ENCODE data around the gene C11orf58.

The C11orf58 gene

GRCh38 chr11:16767957-16768356 is 29.5 kb downstream of the C11orf58 start:
- H3K9ac ChIP-seq (ENCODE audit: low read length): no peak overlapping the region
- H3K9me3 ChIP-seq (ENCODE audit: insufficient read depth, low read length): no peaks in the 10 kb centered on the region
- no peaks in the 10 kb centered on the region for H4K20me1 ChIP-seq (ENCODE audit: insufficient read depth, low read length)
- no peak overlapping the region for H3K4me2 ChIP-seq (ENCODE audit: low read length)
- peaks cover 9% of the 10 kb centered on the region; the same call in 1 of the 2 replicates for H3K27me3 ChIP-seq (ENCODE audit: low read depth, low read length)
- no peaks in the 10 kb centered on the region for H3K4me1 ChIP-seq (ENCODE audit: low read length)
- no peaks in the 10 kb centered on the region for H3K36me3 ChIP-seq (replicated peaks; ENCODE audit: low read depth, low read length)
- no peak overlapping the region for H3K4me3 ChIP-seq (ENCODE audit: low read length)
- H3K27ac ChIP-seq (ENCODE audit: low read length): no peak overlapping the region
- TF ChIP-seq EZH2phosphoT487 (IDR thresholded peaks at IDR 0.05; ENCODE audit: low read depth): no peak
- TF ChIP-seq, protein P1, sequence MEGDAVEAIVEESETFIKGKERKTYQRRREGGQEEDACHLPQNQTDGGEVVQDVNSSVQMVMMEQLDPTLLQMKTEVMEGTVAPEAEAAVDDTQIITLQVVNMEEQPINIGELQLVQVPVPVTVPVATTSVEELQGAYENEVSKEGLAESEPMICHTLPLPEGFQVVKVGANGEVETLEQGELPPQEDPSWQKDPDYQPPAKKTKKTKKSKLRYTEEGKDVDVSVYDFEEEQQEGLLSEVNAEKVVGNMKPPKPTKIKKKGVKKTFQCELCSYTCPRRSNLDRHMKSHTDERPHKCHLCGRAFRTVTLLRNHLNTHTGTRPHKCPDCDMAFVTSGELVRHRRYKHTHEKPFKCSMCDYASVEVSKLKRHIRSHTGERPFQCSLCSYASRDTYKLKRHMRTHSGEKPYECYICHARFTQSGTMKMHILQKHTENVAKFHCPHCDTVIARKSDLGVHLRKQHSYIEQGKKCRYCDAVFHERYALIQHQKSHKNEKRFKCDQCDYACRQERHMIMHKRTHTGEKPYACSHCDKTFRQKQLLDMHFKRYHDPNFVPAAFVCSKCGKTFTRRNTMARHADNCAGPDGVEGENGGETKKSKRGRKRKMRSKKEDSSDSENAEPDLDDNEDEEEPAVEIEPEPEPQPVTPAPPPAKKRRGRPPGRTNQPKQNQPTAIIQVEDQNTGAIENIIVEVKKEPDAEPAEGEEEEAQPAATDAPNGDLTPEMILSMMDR (IDR thresholded peaks at IDR 0.05; ENCODE audit: low read depth, low read length): no peak
- H2AFZ ChIP-seq (ENCODE audit: low read depth, low read length): no peak overlapping the region
- H3K79me2 ChIP-seq (ENCODE audit: low read length): no peaks in the 10 kb centered on the region

- Histone ChIP-seq H3K27me3 (ENCODE audit: low read depth, low read length) (peaks cover 15% of the 10 kb centered on the region; the same call in 1 of the 2 replicates), H3K9ac (ENCODE audit: low read length) (no peak overlapping the region), H3K36me3 (replicated peaks; ENCODE audit: low read depth, low read length) (no peaks in the 10 kb centered on the region), H3K79me2 (ENCODE audit: low read length) (no peaks in the 10 kb centered on the region), H2AFZ (ENCODE audit: low read depth, low read length) (no peak overlapping the region), H3K4me1 (ENCODE audit: low read length) (no peaks in the 10 kb centered on the region), H4K20me1 (ENCODE audit: insufficient read depth, low read length) (no peaks in the 10 kb centered on the region), H3K27ac (ENCODE audit: low read length) (no peak overlapping the region), H3K9me3 (ENCODE audit: insufficient read depth, low read length) (no peaks in the 10 kb centered on the region), H3K4me3 (ENCODE audit: low read length) (no peak overlapping the region), H3K4me2 (ENCODE audit: low read length) (no peak overlapping the region)
- TF ChIP-seq EZH2phosphoT487 (IDR thresholded peaks at IDR 0.05; ENCODE audit: low read depth): no peak
- TF ChIP-seq, protein P1 (IDR thresholded peaks at IDR 0.05; ENCODE audit: low read depth, low read length): no peak
These were observed 30.9 kb downstream of the C11orf58 start for GRCh38 chr11:16769386-16769785.

- no peak overlapping the region for H3K9ac ChIP-seq (ENCODE audit: low read length)
- H3K79me2 ChIP-seq (ENCODE audit: low read length): no peaks in the 10 kb centered on the region
- H3K27me3 ChIP-seq (ENCODE audit: low read depth, low read length): peaks cover 15% of the 10 kb centered on the region; the same call in 1 of the 2 replicates
- no peak overlapping the region for H3K27ac ChIP-seq (ENCODE audit: low read length)
- H4K20me1 ChIP-seq (ENCODE audit: insufficient read depth, low read length): no peaks in the 10 kb centered on the region
- no peak overlapping the region for H2AFZ ChIP-seq (ENCODE audit: low read depth, low read length)
- no peak overlapping the region for H3K4me2 ChIP-seq (ENCODE audit: low read length)
- no peaks in the 10 kb centered on the region for H3K4me1 ChIP-seq (ENCODE audit: low read length)
- H3K4me3 ChIP-seq (ENCODE audit: low read length): no peak overlapping the region
- H3K36me3 ChIP-seq (replicated peaks; ENCODE audit: low read depth, low read length): no peaks in the 10 kb centered on the region
- no peak for TF ChIP-seq EZH2phosphoT487 (IDR thresholded peaks at IDR 0.05; ENCODE audit: low read depth)
- TF ChIP-seq, protein P1 (IDR thresholded peaks at IDR 0.05; ENCODE audit: low read depth, low read length): no peak
- no peaks in the 10 kb centered on the region for H3K9me3 ChIP-seq (ENCODE audit: insufficient read depth, low read length)
These were observed 31.6 kb downstream of the C11orf58 start for GRCh38 chr11:16770016-16770415.

- Histone ChIP-seq H2AFZ (ENCODE audit: low read depth, low read length) (no peak overlapping the region), H3K79me2 (ENCODE audit: low read length) (no peaks in the 10 kb centered on the region), H3K27me3 (ENCODE audit: low read depth, low read length) (peaks cover 12% of the 10 kb centered on the region; the same call in 1 of the 2 replicates), H4K20me1 (ENCODE audit: insufficient read depth, low read length) (no peaks in the 10 kb centered on the region), H3K4me1 (ENCODE audit: low read length) (no peaks in the 10 kb centered on the region), H3K27ac (ENCODE audit: low read length) (no peak overlapping the region), H3K36me3 (replicated peaks; ENCODE audit: low read depth, low read length) (no peaks in the 10 kb centered on the region), H3K4me3 (ENCODE audit: low read length) (no peak overlapping the region), H3K9ac (ENCODE audit: low read length) (no peak overlapping the region), H3K9me3 (ENCODE audit: insufficient read depth, low read length) (no peaks in the 10 kb centered on the region), H3K4me2 (ENCODE audit: low read length) (no peak overlapping the region)
- TF ChIP-seq, protein P1 (IDR thresholded peaks at IDR 0.05; ENCODE audit: low read depth, low read length): no peak
- no peak for TF ChIP-seq EZH2phosphoT487 (IDR thresholded peaks at IDR 0.05; ENCODE audit: low read depth)
These were observed 33.1 kb downstream of the C11orf58 start for GRCh38 chr11:16771350-16772140.
